ENCODE measurements around the gene QARS1. TPM values are rescaled to one million over a fixed set of nuclear protein-coding genes. Genes with fewer than 3 reads are reported as not detected.

The QARS1 gene
- total and polyA plus RNA-seq, 2 of the 13 experiments (the other 11 are each of a cell fraction or from before 2014, with no cell fraction given): 307 to 327 TPM

DNA sequence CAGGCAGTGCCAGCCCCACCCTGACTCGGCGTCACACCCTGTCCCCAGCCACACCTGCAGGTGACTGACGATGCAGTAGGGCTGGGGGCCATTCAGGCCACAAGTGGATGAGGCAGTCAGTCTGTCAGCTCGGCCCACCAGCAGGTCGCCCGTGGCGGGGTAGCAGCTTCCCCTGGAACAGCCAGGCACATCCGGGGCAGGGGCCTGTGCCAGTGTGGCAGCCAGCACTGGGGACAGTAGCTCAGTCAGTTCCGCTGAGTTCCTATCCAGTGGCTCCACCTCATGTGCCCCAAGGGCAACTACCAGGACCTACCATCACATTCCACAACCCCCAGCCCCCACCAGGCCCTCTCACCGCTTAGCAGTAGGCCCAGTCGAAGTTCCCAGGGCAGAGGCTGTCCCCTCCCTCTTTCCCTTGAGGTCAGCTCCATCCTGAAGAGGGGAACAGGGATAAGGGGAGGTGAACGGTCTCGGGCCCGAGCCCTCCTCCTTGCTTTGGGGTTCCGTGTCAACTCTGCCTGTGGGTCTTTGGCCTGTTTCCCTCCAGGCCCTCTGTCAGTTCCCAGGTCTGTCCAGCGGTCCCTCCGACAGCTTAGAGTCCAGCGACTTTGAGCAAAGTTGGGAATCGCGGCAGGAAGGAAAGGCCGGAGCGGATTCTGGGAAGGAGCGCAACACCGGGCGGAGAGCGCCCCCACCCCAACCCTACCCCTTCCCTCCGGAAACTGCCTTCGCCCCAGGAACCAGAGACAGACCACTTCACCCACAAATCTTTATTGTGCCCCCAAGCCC, 28.1 kb upstream of the QARS1 start, which contains the start of gene LAMB2:
LAMB2 (minus strand) TSS at position 614 of the 789 bp plus-strand sequence; CDS start at position 431, 183 bp downstream.
- WGBS (ENCODE audit: low lambda C conversion rate): 2% methylated on average over 19 of the region's 28 CpGs
- peak; percentile 79 for DNase-seq (ENCODE audit: low spot score)
- in situ Hi-C loops (cut with HindIII; ENCODE audit: extremely low pct_ligation_motif_present, low pct_unique_long_range_greater_than_20kb) (no loop called here), intact Hi-C loops (cut with micrococcal nuclease; ENCODE audit: unreplicated experiment) (loop anchor here (5.0 kb wide), 1 partner anchor 40 kb away; the partner anchor contains the start of gene QRICH1)
- Histone ChIP-seq H3K9me3 (ENCODE audit: low read length) (no peaks in the 10 kb centered on the region), H3K9ac (ENCODE audit: insufficient read depth, low read depth, low read length) (peak within 1 kb of the TSS; percentile 75), H3K36me3 (replicated peaks in 1 of 2; ENCODE audit: control insufficient read depth in 1 of 2, insufficient read depth in 2 of 2, low read length in 2 of 2) (peaks cover 5 to 10% of the 10 kb centered on the region in 2 experiments; a peak in 2 of 5 replicates), H3K4me2 (ENCODE audit: low read depth, low read length) (peak within 1 kb of the TSS; percentile 97), H3K27me3 (ENCODE audit: control insufficient read depth in 1 of 2, insufficient read depth in 2 of 2, low read length in 2 of 2) (no peaks in the 10 kb centered on the region), H3K4me1 (ENCODE audit: insufficient read depth, low read length) (peaks cover 39% of the 10 kb centered on the region), H4K20me1 (ENCODE audit: insufficient read depth, low read length) (no peaks in the 10 kb centered on the region), H3K79me2 (ENCODE audit: insufficient read depth, low read length) (peaks cover 15% of the 10 kb centered on the region), H2AFZ (ENCODE audit: low read length) (peak within 1 kb of the TSS; percentile 99), H3K4me3 (replicated peaks in 1 of 3; ENCODE audit: insufficient read depth in 1 of 3, low read depth in 2 of 3, low read length in 3 of 3) (peak within 1 kb of the TSS; percentile 72 to 78 (median 77)), H3K27ac (ENCODE audit: extremely low read length, insufficient read depth, low read length) (peak within 1 kb of the TSS; percentile 80)
- BruUV-seq (replicated peaks): TSS peak; percentile 91
- peak; percentile 69 for ATAC-seq
- POLR2A ChIA-PET: interaction anchor here (0.6 to 8.5 kb wide), 20 partner anchors 9 to 659 kb away, joined by 3 to 110 read pairs (median 5); partner anchors contain the start of genes GPX1, IMPDH2, KLHDC8B and NDUFAF3
- peak; percentile 75 for FAIRE-seq
- CTCF ChIA-PET (ENCODE audit: low intra/inter-chr PET ratio, low total read pairs): no interaction called here
- no peak for TF ChIP-seq HMG20A (CRISPR knock-in tag; IDR thresholded peaks at IDR 0.05; ENCODE audit: borderline replicate concordance)
- no peak for TF ChIP-seq TCF7L2 (IDR thresholded peaks at IDR 0.05; ENCODE audit: low read depth, low read length)
- 0 out of 2 replicates have a peak, but pooled peaks have one; percentile 21 for TF ChIP-seq ZFP41 (CRISPR knock-in tag; IDR thresholded peaks at IDR 0.05; ENCODE audit: borderline replicate concordance)
- TF ChIP-seq, protein P1, sequence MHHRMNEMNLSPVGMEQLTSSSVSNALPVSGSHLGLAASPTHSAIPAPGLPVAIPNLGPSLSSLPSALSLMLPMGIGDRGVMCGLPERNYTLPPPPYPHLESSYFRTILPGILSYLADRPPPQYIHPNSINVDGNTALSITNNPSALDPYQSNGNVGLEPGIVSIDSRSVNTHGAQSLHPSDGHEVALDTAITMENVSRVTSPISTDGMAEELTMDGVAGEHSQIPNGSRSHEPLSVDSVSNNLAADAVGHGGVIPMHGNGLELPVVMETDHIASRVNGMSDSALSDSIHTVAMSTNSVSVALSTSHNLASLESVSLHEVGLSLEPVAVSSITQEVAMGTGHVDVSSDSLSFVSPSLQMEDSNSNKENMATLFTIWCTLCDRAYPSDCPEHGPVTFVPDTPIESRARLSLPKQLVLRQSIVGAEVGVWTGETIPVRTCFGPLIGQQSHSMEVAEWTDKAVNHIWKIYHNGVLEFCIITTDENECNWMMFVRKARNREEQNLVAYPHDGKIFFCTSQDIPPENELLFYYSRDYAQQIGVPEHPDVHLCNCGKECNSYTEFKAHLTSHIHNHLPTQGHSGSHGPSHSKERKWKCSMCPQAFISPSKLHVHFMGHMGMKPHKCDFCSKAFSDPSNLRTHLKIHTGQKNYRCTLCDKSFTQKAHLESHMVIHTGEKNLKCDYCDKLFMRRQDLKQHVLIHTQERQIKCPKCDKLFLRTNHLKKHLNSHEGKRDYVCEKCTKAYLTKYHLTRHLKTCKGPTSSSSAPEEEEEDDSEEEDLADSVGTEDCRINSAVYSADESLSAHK (CRISPR knock-in tag; IDR thresholded peaks at IDR 0.05; ENCODE audit: borderline replicate concordance): no peak
- no peak for TF ChIP-seq RFXANK (CRISPR knock-in tag; IDR thresholded peaks at IDR 0.05)
- TF ChIP-seq, protein P2, sequence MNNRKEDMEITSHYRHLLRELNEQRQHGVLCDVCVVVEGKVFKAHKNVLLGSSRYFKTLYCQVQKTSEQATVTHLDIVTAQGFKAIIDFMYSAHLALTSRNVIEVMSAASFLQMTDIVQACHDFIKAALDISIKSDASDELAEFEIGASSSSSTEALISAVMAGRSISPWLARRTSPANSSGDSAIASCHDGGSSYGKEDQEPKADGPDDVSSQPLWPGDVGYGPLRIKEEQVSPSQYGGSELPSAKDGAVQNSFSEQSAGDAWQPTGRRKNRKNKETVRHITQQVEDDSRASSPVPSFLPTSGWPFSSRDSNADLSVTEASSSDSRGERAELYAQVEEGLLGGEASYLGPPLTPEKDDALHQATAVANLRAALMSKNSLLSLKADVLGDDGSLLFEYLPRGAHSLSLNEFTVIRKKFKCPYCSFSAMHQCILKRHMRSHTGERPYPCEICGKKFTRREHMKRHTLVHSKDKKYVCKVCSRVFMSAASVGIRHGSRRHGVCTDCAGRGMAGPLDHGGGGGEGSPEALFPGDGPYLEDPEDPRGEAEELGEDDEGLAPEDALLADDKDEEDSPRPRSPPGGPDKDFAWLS (CRISPR knock-in tag; IDR thresholded peaks at IDR 0.05; ENCODE audit: borderline replicate concordance): no peak
- TF ChIP-seq ZFX (CRISPR knock-in tag; IDR thresholded peaks at IDR 0.05; ENCODE audit: low read depth): peak; percentile 99
- TF ChIP-seq, protein P3, sequence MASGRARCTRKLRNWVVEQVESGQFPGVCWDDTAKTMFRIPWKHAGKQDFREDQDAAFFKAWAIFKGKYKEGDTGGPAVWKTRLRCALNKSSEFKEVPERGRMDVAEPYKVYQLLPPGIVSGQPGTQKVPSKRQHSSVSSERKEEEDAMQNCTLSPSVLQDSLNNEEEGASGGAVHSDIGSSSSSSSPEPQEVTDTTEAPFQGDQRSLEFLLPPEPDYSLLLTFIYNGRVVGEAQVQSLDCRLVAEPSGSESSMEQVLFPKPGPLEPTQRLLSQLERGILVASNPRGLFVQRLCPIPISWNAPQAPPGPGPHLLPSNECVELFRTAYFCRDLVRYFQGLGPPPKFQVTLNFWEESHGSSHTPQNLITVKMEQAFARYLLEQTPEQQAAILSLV (CRISPR knock-in tag; IDR thresholded peaks at IDR 0.05; ENCODE audit: borderline replicate concordance): no peak
- peak; percentile 54 for TF ChIP-seq ZNF883 (CRISPR knock-in tag; IDR thresholded peaks at IDR 0.05; ENCODE audit: not compliant biosample characterization)
- peak; percentile 54; the same call in 1 of the 2 replicates for TF ChIP-seq DR1 (CRISPR knock-in tag; IDR thresholded peaks at IDR 0.05)
- peak; percentile 63 for TF ChIP-seq ZMYM3 (CRISPR knock-in tag; IDR thresholded peaks at IDR 0.05)
- TF ChIP-seq ZNF543 (CRISPR knock-in tag; IDR thresholded peaks at IDR 0.05): peak; percentile 57; the same call in 1 of the 2 replicates
- no peak; the same call in 1 of the 2 replicates for TF ChIP-seq HDAC2 (CRISPR knock-in tag; IDR thresholded peaks at IDR 0.05)
